IMR-90 (cell line): ENCODE data around the gene SH3BP5. TPM values are rescaled to one million over a fixed set of nuclear protein-coding genes. Genes with fewer than 3 reads are reported as not detected.

Source experiments
- ATAC-seq: fragments of 200-7000 bp; cut with Tn5 transposase; 2 replicates; pipeline ENCODE4 v1.9.1; 2020; ENCODE audit warnings: low read depth, mild to moderate bottlenecking, moderate library complexity
- BruUV-seq: library from RNA; stranded (reverse); fragments of 400-500 nt; replicated peaks from 2 replicates; lab custom pipeline; 2021; lab: Mats Ljungman, UMichigan
- CTCF ChIA-PET: fragments of 300-600 bp; formaldehyde crosslinking; extraction: SDS; loops from one replicate; lab custom pipeline; 2021; ENCODE audit warnings: antibody characterized with exemption; lab: Yijun Ruan, JAX
- POLR2A ChIA-PET: fragments of 300-600 bp; sonication (Branson Sonifier 250); formaldehyde crosslinking; loops from one replicate; lab custom pipeline; 2022; ENCODE audit warnings: antibody characterized with exemption; ENCODE audit not compliant: unreplicated experiment; lab: Charles Lee
- DNase-seq: peaks from one replicate; pipeline ENCODE4 v3.0.0; 2013
- H2AFZ ChIP-seq: replicated peaks from 2 replicates; pipeline ENCODE3; 2013; ENCODE audit warnings: low read length, mild to moderate bottlenecking; ENCODE audit not compliant: poor library complexity
- H2AK5ac ChIP-seq: 2 replicates; pipeline ENCODE4 v1.6.1; 2013; ENCODE audit warnings: low read depth, low read length, inconsistent platforms
- H2AK9ac ChIP-seq: replicated peaks from 2 replicates; pipeline ENCODE3; 2013; ENCODE audit warnings: mild to moderate bottlenecking, low read depth, low read length, moderate library complexity; ENCODE audit not compliant: poor library complexity
- H2BK120ac ChIP-seq: 2 replicates; pipeline ENCODE4 v1.6.1; 2013; ENCODE audit warnings: low read depth, low read length, inconsistent platforms
- H2BK15ac ChIP-seq: 3 replicates; pipeline ENCODE4 v1.6.1; 2013; ENCODE audit warnings: low read depth, low read length, inconsistent platforms
- H2BK20ac ChIP-seq: 2 replicates; pipeline ENCODE4 v1.6.1; 2013; ENCODE audit warnings: low read depth, mild to moderate bottlenecking, inconsistent platforms, low read length, moderate library complexity
- H2BK5ac ChIP-seq: 2 replicates; pipeline ENCODE4 v1.6.1; 2013; ENCODE audit warnings: mild to moderate bottlenecking, low read depth, low read length, inconsistent platforms; ENCODE audit not compliant: poor library complexity, severe bottlenecking
- H3K14ac ChIP-seq: replicated peaks from 2 replicates; pipeline ENCODE4 v1.6.1; 2013; ENCODE audit warnings: low read depth, low read length, inconsistent platforms
- H3K18ac ChIP-seq: 2 replicates; pipeline ENCODE4 v1.6.1; 2013; ENCODE audit warnings: low read depth, low read length, control low read depth
- H3K23ac ChIP-seq: 2 replicates; pipeline ENCODE4 v1.6.1; 2013; ENCODE audit warnings: low read depth, low read length, inconsistent platforms
- H3K27ac ChIP-seq: 2 replicates; pipeline ENCODE4 v1.5.1; 2013; ENCODE audit warnings: mild to moderate bottlenecking, control low read depth, low read length; ENCODE audit not compliant: insufficient read depth
- H3K27me3 ChIP-seq: 2 replicates; pipeline ENCODE4 v1.6.1; 2013; ENCODE audit warnings: low read length; ENCODE audit not compliant: control insufficient read depth, insufficient read depth
- H3K36me3 ChIP-seq: 2 replicates; pipeline ENCODE4 v1.6.1; 2013; ENCODE audit warnings: low read length, mixed read lengths; ENCODE audit not compliant: control insufficient read depth, insufficient read depth
- H3K4ac ChIP-seq: 2 replicates; pipeline ENCODE4 v1.6.1; 2013; ENCODE audit warnings: low read depth, low read length, inconsistent platforms
- H3K4me1 ChIP-seq: 2 replicates; pipeline ENCODE4 v1.6.1; 2013; ENCODE audit warnings: low read length, mixed read lengths; ENCODE audit not compliant: control insufficient read depth, insufficient read depth
- H3K4me2 ChIP-seq: 2 replicates; pipeline ENCODE4 v1.6.1; 2013; ENCODE audit warnings: low read depth, mild to moderate bottlenecking, control low read depth, low read length, moderate library complexity
- H3K4me3 ChIP-seq: 2 replicates; pipeline ENCODE4 v1.5.1; 2013; ENCODE audit warnings: low read depth, mild to moderate bottlenecking, control low read depth, low read length, moderate library complexity; ENCODE audit not compliant: insufficient read depth
- H3K56ac ChIP-seq: 2 replicates; pipeline ENCODE4 v1.6.1; 2013; ENCODE audit warnings: low read length, inconsistent platforms; ENCODE audit not compliant: insufficient read depth; ENCODE audit errors: extremely low read depth
- H3K79me1 ChIP-seq, 2 experiments: 2 replicates each; pipeline ENCODE4 v1.6.1; 2013; ENCODE audit warnings: low read length in 2 of 2, inconsistent platforms in 1 of 2, low read depth in 1 of 2
- H3K9ac ChIP-seq: 2 replicates; pipeline ENCODE4 v1.6.1; 2013; ENCODE audit warnings: low read depth, low read length, control low read depth
- H3K9me1 ChIP-seq: 2 replicates; pipeline ENCODE4 v1.6.1; 2013; ENCODE audit warnings: low read length, inconsistent platforms; ENCODE audit not compliant: insufficient read depth
- H3K9me3 ChIP-seq: 2 replicates; pipeline ENCODE4 v1.6.1; 2013; ENCODE audit warnings: low read length; ENCODE audit not compliant: control insufficient read depth, insufficient read depth
- H4K20me1 ChIP-seq: 2 replicates; pipeline ENCODE4 v1.6.1; 2013; ENCODE audit warnings: low read length, inconsistent platforms; ENCODE audit not compliant: insufficient read depth
- H4K5ac ChIP-seq: 2 replicates; pipeline ENCODE4 v1.6.1; 2013; ENCODE audit warnings: mild to moderate bottlenecking, low read depth, low read length, control low read depth
- H4K8ac ChIP-seq, 2 experiments: 2 replicates each; pipeline ENCODE4 v1.6.1; 2013; ENCODE audit warnings: low read depth in 2 of 2, low read length in 2 of 2, control low read depth in 1 of 2, inconsistent platforms in 1 of 2
- H4K91ac ChIP-seq: 2 replicates; pipeline ENCODE4 v1.6.1; 2013; ENCODE audit warnings: low read depth, low read length, inconsistent platforms; ENCODE audit not compliant: insufficient read depth
- BHLHE40 ChIP-seq: fragments of 150-350 bp; IDR thresholded peaks from 2 replicates; pipeline ENCODE4 v1.6.1; 2016; ENCODE audit warnings: mild to moderate bottlenecking, low read depth, low read length
- CEBPB ChIP-seq: IDR thresholded peaks from 2 replicates; pipeline ENCODE4 v1.6.1; 2012; ENCODE audit warnings: low read depth, low read length, improper control_type of control experiment
- CHD1 ChIP-seq: IDR thresholded peaks from 2 replicates; pipeline ENCODE4 v1.6.1; 2012; ENCODE audit warnings: low read depth, low read length, improper control_type of control experiment
- CTCF ChIP-seq: conservative IDR thresholded peaks from 2 replicates; pipeline ENCODE4 v1.5.1; 2012; ENCODE audit warnings: mild to moderate bottlenecking, low read depth, low read length, improper control_type of control experiment
- ELK1 ChIP-seq: fragments of 150-350 bp; IDR thresholded peaks from 2 replicates; pipeline ENCODE4 v1.6.1; 2016; ENCODE audit warnings: low read depth, mild to moderate bottlenecking, low read length, moderate library complexity, borderline replicate concordance
- FOS ChIP-seq: fragments of 150-350 bp; IDR thresholded peaks from 2 replicates; pipeline ENCODE4 v1.6.1; 2016; ENCODE audit warnings: low read depth, low read length
- MAFK ChIP-seq: IDR thresholded peaks from 2 replicates; pipeline ENCODE4 v1.6.1; 2012; ENCODE audit warnings: low read depth, low read length, improper control_type of control experiment
- MAZ ChIP-seq: IDR thresholded peaks from 2 replicates; pipeline ENCODE4 v1.6.1; 2012; ENCODE audit warnings: low read depth, mild to moderate bottlenecking, low read length, improper control_type of control experiment, moderate library complexity, borderline replicate concordance
- MXI1 ChIP-seq: IDR thresholded peaks from 2 replicates; pipeline ENCODE4 v1.6.1; 2012; ENCODE audit warnings: low read depth, mild to moderate bottlenecking, low read length, moderate library complexity, borderline replicate concordance
- NFE2L2 ChIP-seq: fragments of 150-350 bp; IDR thresholded peaks from 2 replicates; pipeline ENCODE4 v1.6.1; 2016; ENCODE audit warnings: low read depth, mild to moderate bottlenecking, low read length
- POLR2A ChIP-seq: IDR thresholded peaks from 2 replicates; pipeline ENCODE4 v1.6.1; 2012; ENCODE audit warnings: mild to moderate bottlenecking, low read depth, low read length
- RAD21 ChIP-seq: IDR thresholded peaks from 2 replicates; pipeline ENCODE4 v1.6.1; 2012; ENCODE audit warnings: low read length, improper control_type of control experiment
- RCOR1 ChIP-seq: IDR thresholded peaks from 2 replicates; pipeline ENCODE4 v1.6.1; 2012; ENCODE audit warnings: mild to moderate bottlenecking, low read length, improper control_type of control experiment; ENCODE audit not compliant: insufficient replicate concordance
- RFX5 ChIP-seq: IDR thresholded peaks from 2 replicates; pipeline ENCODE4 v1.8.0; 2012; ENCODE audit warnings: low read depth, mild to moderate bottlenecking, low read length, moderate library complexity
- SMC3 ChIP-seq: fragments of 150-350 bp; IDR thresholded peaks from 2 replicates; pipeline ENCODE4 v1.6.1; 2016; ENCODE audit warnings: low read depth, mild to moderate bottlenecking, antibody characterized with exemption, low read length, moderate library complexity
- WGBS, 2 experiments: methylation state at CpG; one replicate each; pipeline versions ENCODE4 v1.1.5 to v1.1.7; 2013; ENCODE audit warnings: missing lambda C conversion rate in 2 of 2; ENCODE audit not compliant: insufficient read length in 1 of 2; ENCODE audit errors: extremely low coverage in 2 of 2; 5-methylcytosine and 5-hydroxymethylcytosine counted together
- dilution Hi-C: fragments of 300-500 bp; cut with HindIII; formaldehyde crosslinking; loops from one replicate; pipeline ENCODE4 v1.14.3; 2018; ENCODE audit warnings: low sequenced_read_pairs; ENCODE audit not compliant: unreplicated experiment
- in situ Hi-C: fragments of 300-500 bp; cut with MboI; formaldehyde crosslinking; loops from 3 replicates; pipeline ENCODE4 v1.14.3; 2019; ENCODE audit warnings: low sequenced_read_pairs, inconsistent platforms, mixed read lengths
- intact Hi-C: fragments of 100-400 bp; cut with micrococcal nuclease; formaldehyde crosslinking; loops from 2 replicates; pipeline ENCODE4 v1.10.0; 2022
- polyA plus RNA-seq, 3 experiments: library from polyadenylated mRNA; depleted of rRNA; stranded (reverse); fragments of >200 nt; gene quantifications; 2 replicates each; pipeline ENCODE4 v1.2.3, GENCODE V29; 2012; ENCODE audit warnings: low replicate concordance in 1 of 3
- total RNA-seq: library from RNA; depleted of rRNA; stranded (reverse); fragments of >200 nt; gene quantifications from 2 replicates; pipeline ENCODE4 v1.2.3, GENCODE V29; 2012
- TF ChIP-seq, protein P1 (sequence below): fragments of 150-350 bp; IDR thresholded peaks from 2 replicates; pipeline ENCODE4 v1.6.1; 2017; ENCODE audit warnings: mild to moderate bottlenecking, antibody characterized with exemption, low read length, low read depth

Gene SH3BP5
- total and polyA plus RNA-seq, 2 of the 4 experiments (the other 2 are of a cell fraction) = 14.0 to 23.5 TPM

DNA sequence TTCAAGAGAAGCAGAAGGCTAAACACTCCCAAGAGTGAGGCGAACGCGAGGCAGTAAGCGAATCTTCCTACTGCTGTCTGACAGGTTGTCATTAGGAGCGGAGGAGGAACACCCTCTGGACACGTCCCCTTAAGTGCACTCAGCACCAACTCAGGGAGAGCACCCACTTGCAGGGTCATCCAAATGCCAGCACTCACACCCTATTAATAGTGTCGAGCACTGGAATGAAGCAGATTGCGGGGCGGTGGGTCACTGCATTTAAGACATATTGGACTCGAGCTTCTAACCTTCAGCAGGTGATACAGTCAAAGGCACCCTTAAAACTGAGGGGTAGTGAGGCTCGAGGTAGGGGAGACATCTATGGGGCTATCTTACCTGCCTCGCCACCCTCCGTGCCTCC lies 28.7 kb downstream of the SH3BP5 start:
- no peak overlapping the region for H2AK5ac ChIP-seq
- dilution Hi-C loops (no loop called here), in situ Hi-C loops (no loop called here), intact Hi-C loops (no loop called here)
- no peak overlapping the region for H3K23ac ChIP-seq
- DNase-seq (no peak), ATAC-seq (no peak)
- WGBS, 2 experiments = 86% methylated on average over 5 of the region's 13 CpGs; no CpG with 5 or more reads in 1 of the 2 experiments
- no peaks in the 10 kb centered on the region for H3K27me3 ChIP-seq
- no peak overlapping the region for H3K4me3 ChIP-seq
- H2BK5ac ChIP-seq = no peak overlapping the region
- H2BK120ac ChIP-seq = no peak overlapping the region
- ChIA-PET POLR2A (no interaction called here), CTCF (no interaction called here)
- H2AFZ ChIP-seq = no peak overlapping the region
- BruUV-seq = no TSS peak
- no peak overlapping the region for H2BK15ac ChIP-seq
- peaks cover 0 to 4% of the 10 kb centered on the region in 2 experiments; a peak in 1 of 4 replicates for H3K79me1 ChIP-seq
- H3K4me1 ChIP-seq = peaks cover 2% of the 10 kb centered on the region; the same call in 1 of the 2 replicates
- no peak overlapping the region for H2BK20ac ChIP-seq
- H3K9me3 ChIP-seq = no peaks in the 10 kb centered on the region
- H4K5ac ChIP-seq = no peak overlapping the region
- H3K4me2 ChIP-seq = no peak overlapping the region
- no peak overlapping the region for H3K18ac ChIP-seq
- H4K8ac ChIP-seq = no peak overlapping the region
- no peak overlapping the region for H3K4ac ChIP-seq
- no peaks in the 10 kb centered on the region for H3K36me3 ChIP-seq
- H3K14ac ChIP-seq = no peak overlapping the region
- H2AK9ac ChIP-seq = no peak overlapping the region
- TF ChIP-seq MAZ (no peak), RAD21 (no peak), POLR2A (no peak), CTCF (no peak), CHD1 (no peak), SMC3 (no peak), BHLHE40 (no peak), MAFK (no peak), MXI1 (no peak), RCOR1 (no peak), CEBPB (no peak), RFX5 (no peak), FOS (no peak), NFE2L2 (no peak), ELK1 (no peak)
- TF ChIP-seq, protein P1, sequence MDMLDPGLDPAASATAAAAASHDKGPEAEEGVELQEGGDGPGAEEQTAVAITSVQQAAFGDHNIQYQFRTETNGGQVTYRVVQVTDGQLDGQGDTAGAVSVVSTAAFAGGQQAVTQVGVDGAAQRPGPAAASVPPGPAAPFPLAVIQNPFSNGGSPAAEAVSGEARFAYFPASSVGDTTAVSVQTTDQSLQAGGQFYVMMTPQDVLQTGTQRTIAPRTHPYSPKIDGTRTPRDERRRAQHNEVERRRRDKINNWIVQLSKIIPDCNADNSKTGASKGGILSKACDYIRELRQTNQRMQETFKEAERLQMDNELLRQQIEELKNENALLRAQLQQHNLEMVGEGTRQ = no peak
- no peak overlapping the region for H3K27ac ChIP-seq
- no peak overlapping the region for H4K91ac ChIP-seq
- no peak overlapping the region for H3K56ac ChIP-seq
- H4K20me1 ChIP-seq = no peaks in the 10 kb centered on the region
- no peak overlapping the region for H3K9ac ChIP-seq
- peaks cover 11% of the 10 kb centered on the region for H3K9me1 ChIP-seq
